GM12874 (cell line): Measurements from ENCODE around the gene HLCS.

ENCODE experiments used
- TF ChIP-seq, protein P1 (sequence below): IDR thresholded peaks from 2 replicates; pipeline ENCODE4 v1.5.1; 2011; ENCODE audit warnings: low read depth, mild to moderate bottlenecking, control low read depth, low read length, moderate library complexity; ENCODE audit not compliant: insufficient read depth

The HLCS gene

DNA sequence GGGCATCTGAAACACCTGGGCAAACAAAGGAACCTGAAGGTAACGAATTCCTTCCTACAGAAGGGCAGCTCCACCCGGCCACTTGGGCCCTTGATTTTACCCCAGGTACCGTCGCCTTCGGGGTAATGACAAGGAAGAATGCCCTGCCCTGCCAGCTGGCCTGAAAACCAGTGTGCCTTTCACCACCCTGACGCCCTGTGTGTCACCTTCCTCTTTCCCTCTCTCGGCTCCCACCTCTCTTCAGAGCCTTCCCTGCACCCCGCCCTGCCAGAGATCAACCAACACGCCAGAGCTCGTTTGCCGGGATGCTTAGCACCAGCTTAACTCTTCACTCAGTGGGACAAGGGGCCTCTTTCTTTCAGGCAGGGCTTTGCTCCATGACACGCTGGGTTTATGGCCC is 181.5 kb downstream of the HLCS start:
- TF ChIP-seq, protein P1, sequence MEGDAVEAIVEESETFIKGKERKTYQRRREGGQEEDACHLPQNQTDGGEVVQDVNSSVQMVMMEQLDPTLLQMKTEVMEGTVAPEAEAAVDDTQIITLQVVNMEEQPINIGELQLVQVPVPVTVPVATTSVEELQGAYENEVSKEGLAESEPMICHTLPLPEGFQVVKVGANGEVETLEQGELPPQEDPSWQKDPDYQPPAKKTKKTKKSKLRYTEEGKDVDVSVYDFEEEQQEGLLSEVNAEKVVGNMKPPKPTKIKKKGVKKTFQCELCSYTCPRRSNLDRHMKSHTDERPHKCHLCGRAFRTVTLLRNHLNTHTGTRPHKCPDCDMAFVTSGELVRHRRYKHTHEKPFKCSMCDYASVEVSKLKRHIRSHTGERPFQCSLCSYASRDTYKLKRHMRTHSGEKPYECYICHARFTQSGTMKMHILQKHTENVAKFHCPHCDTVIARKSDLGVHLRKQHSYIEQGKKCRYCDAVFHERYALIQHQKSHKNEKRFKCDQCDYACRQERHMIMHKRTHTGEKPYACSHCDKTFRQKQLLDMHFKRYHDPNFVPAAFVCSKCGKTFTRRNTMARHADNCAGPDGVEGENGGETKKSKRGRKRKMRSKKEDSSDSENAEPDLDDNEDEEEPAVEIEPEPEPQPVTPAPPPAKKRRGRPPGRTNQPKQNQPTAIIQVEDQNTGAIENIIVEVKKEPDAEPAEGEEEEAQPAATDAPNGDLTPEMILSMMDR = no peak

DNA sequence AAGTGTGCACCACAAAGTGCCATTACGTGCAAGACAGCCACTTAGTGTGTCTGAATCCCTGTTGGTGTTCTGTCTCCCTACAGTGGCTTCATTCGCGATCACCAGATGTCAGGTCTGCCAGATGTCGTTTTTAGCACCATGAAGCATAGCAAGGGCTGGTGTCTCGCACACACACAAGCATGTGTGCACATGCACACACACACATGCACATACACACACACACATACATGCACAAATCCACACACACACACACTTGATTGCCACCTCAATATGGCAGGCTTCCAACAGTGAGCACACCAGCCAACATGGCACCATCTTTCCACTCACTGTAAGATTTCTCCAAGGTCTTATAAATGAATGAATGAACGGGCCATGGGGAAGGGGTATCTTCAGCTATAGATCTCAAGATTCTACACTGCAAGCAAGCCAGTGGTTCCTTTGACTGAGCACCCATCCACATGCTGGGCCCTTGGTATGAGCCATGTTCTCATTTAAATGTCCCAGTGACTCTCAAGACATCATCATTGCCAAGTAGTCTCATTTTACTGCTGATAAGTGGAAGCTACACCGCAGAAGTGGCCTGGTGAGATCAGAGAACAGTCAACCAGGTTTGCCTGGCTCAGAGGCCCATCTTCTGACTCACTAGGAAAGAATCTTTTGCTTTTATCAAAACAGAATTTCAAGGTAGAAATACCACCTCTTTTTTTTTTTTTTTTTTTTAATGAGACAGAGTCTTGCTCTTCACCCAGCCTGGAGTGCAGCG is 182.7 kb downstream of the HLCS start:
- TF ChIP-seq, protein P1 = no peak

DNA sequence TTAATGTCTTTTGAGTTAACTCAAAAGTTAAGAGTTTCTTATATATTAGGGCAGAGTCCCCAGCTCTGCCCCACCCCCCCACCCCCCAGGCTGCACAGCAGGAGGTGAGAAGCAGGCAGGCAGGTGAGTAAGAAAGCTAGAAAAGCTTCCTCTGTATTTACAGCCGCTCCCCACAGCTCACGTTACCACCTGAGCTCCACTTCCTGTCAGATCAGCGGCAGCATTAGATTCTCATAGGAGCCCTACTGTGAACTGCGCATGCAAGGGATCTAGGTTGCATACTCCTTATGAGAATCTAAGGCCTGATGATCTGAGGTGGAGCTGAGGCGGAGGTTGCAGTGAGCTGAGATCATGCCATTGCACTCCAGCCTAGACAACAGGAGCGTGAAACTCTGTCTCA is 185.6 kb downstream of the HLCS start:
- TF ChIP-seq, protein P1 = no peak

DNA sequence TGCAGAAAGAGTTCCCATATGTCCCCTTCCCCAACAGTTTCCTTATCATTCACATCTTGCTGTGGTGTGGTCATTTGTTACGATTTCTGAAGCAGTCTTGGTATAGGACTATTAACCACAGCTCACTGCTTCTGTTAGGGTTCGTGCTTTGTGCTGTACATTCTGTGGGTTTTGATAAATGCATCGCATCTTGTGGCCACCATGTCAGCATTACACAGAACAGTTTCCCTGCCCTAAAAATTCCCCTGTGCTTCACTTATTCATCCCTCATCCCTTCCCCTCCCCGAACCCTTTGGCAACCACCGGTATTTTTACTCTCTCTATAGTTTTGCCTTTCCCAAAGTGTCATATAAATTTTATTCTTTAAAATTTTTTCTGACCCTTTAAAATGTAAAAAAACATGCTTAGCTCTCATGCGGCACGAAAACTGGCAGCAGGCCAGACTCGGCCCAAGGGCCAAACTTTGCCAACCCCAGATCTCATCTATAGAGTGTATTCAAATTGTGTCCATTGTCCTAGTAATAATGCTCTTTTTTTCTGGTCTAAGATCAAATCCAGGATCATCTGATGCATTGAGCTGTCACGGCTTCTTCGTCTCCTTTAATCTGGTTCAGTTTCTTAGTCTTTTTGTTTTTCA is 189.4 kb downstream of the HLCS start:
- TF ChIP-seq, protein P1 = no peak

DNA sequence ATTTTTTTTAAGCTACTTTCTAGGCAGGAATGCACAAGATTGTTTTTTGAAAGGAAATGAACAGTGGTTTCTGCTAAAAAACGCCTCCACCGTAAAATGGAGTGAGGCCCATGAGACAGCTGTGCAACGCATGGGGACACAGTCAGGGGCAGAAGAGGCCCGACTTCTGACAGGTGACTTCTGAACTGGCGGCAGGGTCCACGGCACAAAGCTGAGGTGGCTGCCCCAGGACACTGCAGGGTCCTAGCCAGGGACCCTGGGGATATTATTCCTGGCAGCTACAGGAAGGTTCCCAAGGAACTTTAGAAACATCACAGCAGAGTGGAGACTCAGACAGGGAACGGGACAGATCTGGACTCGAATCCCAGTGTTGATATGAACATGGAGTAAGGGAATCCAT is 192.5 kb downstream of the HLCS start:
- TF ChIP-seq, protein P1 = no peak

DNA sequence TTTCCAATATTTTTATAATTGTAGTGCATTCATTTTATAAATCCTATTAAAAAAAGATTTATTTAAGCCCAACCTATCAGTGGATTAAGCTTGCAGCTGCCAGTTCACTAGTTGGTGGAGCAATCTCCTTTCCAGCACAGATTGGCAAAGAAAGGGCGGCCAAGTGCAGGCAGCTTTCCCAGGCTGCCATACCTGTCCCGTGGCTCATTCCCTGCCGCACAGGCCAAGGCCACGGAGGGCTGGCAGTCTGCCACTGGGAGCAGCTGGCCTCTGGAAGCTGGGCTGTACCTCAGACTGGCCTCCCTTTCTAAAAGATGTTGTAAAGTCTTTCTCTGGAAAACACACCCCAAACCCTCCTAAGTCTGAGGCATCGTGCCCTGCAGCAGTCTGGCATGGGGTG is 193.4 kb downstream of the HLCS start:
- TF ChIP-seq, protein P1 = no peak

DNA sequence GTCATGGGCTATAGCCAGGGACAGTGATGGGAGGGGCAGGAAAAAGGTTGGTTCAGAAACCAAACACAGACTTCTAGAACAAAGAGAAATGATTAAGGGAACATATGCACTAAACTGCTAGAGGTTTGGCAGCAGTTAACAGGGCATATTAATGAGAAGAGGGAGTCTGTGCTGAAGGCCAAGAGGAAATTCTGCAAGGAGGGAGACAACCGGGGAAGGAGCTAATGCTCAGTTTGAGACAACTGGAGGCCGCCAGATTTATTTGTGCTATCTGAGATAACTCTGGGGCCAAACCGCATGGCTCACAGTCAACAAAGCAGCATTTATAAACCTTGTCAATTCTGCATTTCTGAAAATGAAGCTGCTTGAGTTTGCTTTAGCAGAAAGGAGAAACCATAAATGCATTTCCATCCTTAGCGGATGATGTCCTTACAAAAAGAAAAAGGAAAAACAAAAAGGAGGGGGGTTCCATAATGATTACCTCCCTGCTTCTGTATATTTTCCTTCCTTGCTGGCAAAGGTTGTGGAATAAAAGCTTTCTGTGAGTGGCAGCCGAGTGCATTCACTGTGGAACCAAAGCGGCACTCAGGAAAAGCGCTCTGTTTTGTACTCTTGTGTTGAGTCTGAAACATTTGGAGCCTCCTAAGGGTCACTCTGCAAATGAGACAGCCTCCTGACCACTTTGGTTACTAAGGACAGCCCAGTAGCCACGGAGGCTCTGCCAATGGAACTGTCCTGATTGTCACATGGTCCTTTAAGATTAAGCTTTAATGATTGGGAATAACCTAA is 197.2 kb downstream of the HLCS start:
- TF ChIP-seq, protein P1 = no peak
